Small intestine (tissue), 7 donors: ENCODE results near the gene DNPH1. TPM values are rescaled to one million over a fixed set of nuclear protein-coding genes. Genes with fewer than 3 reads are reported as not detected.

ENCODE experiments used
- DNase-seq, 2 donors: peaks; one replicate each; pipeline versions ENCODE4 v3.0.0 to v3.0.0-alpha.2; 2013
- FAIRE-seq: peaks from 2 replicates; lab custom pipeline; 2012; peaks lifted over from hg19 to GRCh38; lab: Jason Lieb, UNC
- H3K27ac ChIP-seq, 3 donors: one replicate each; pipeline ENCODE4 v1.5.1; 2013; ENCODE audit warnings: low read length in 2 of 3, mild to moderate bottlenecking in 2 of 3, control low read depth in 1 of 3, inconsistent platforms in 1 of 3, low read depth in 1 of 3, moderate library complexity in 1 of 3
- H3K27me3 ChIP-seq, 3 donors: one replicate each; pipeline ENCODE4 v1.6.1; 2013; ENCODE audit warnings: low read length in 3 of 3, inconsistent platforms in 1 of 3; ENCODE audit not compliant: control insufficient read depth in 3 of 3, insufficient read depth in 3 of 3
- H3K36me3 ChIP-seq, 3 donors: one replicate each; pipeline ENCODE4 v1.6.1; 2013; ENCODE audit warnings: low read length in 3 of 3, inconsistent platforms in 1 of 3, low read depth in 1 of 3, mild to moderate bottlenecking in 1 of 3, moderate library complexity in 1 of 3; ENCODE audit not compliant: control insufficient read depth in 3 of 3, insufficient read depth in 2 of 3
- H3K4me1 ChIP-seq, 3 donors: one replicate each; pipeline ENCODE4 v1.6.1; 2013; ENCODE audit warnings: low read length in 2 of 3, inconsistent platforms in 1 of 3, low read depth in 1 of 3, mild to moderate bottlenecking in 1 of 3, moderate library complexity in 1 of 3; ENCODE audit not compliant: control insufficient read depth in 3 of 3, insufficient read depth in 2 of 3
- H3K4me3 ChIP-seq, 3 donors: one replicate each; pipeline ENCODE4 v1.5.1; 2013; ENCODE audit warnings: low read length in 3 of 3, control low read depth in 1 of 3, inconsistent platforms in 1 of 3, low read depth in 1 of 3, mild to moderate bottlenecking in 1 of 3, moderate library complexity in 1 of 3
- H3K9me3 ChIP-seq, 2 donors: one replicate each; pipeline ENCODE4 v1.6.1; 2013; ENCODE audit warnings: low read depth in 1 of 2, low read length in 1 of 2; ENCODE audit not compliant: control insufficient read depth in 2 of 2, insufficient read depth in 1 of 2
- WGBS, 3 donors: extraction: QIAGEN DNeasy Blood & Tissue Kit; methylation state at CpG; one replicate each; pipeline ENCODE4 v1.1.7; 2013; 5-methylcytosine and 5-hydroxymethylcytosine counted together
- polyA plus RNA-seq, 4 donors: library from polyadenylated mRNA; stranded (reverse) in 3 of 4; unstranded in 1 of 4; fragments of 200-250 nt in 3 of 4; fragments of 120-200 nt in 1 of 4; gene quantifications; one replicate each; pipeline versions ENCODE4 v1.2.1 to v1.2.3, GENCODE V29; 2013
- donor health status: healthy with polysubstance abuse.
- donor health status: control.
- donor health status: control.
- donor health status: Bipolar disorder and iron deficiency.
- donor health status: healthy.

DNPH1 gene
- polyA plus RNA-seq, 4 donors: 192 to 370 (median 327) TPM

- Histone ChIP-seq H3K27ac (peak overlapping the region; percentile 85 to 99 (median 97)), H3K4me1 (peaks cover 15 to 89% (median 26%) of the 10 kb centered on the region in 3 donors), H3K4me3 (peak overlapping the region in 2 of 3 donors; percentile 34 to 59), H3K36me3 (peaks cover 0 to 4% (median 0%) of the 10 kb centered on the region in 3 donors), H3K27me3 (no peaks in the 10 kb centered on the region), H3K9me3 (no peaks in the 10 kb centered on the region)
- no peak for FAIRE-seq
- 6 to 9% (median 9%) methylated on average over 52 to 64 of the region's 64 CpGs for WGBS, 3 donors
- DNase-seq: peak in 1 of 2 donors; percentile 65
These were observed 46.7 kb upstream of the DNPH1 start for GRCh38 chr6:43275801-43276576.

DNA sequence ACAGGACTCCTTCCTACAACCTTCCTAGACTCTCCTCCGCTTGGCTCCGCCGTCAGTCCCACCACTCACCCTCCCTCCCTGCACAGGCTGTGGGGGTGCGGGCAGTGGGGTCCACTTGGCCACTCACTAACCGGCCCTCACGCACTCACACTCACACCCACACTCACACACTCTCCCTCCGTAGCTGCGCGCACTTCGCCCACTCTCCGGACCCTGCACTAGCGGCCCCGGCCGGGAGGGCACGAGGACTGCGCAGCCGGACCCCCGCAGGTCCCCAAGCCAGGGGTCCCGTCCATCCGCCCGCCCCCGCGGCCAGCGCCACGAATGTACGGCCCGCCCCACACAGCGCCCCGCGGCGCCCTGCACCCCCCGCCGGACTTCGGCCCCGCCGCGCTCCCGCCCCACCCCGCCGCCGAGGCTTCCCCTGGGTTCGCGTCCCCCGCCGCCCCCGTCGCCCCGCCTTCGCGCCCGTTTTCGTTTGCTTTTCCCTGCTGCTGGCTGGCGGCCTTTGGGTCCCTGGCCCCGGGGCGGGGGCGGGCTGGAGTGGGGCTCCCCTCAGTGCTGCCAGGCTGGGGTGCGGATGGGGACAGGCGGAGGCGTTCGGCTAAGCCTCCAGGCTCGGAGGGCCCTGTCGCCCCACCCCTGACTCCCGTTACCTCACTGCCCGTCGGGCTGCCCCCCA lies 45.8 kb upstream of the DNPH1 start:
- peak; percentile 85 to 95 for DNase-seq
- Histone ChIP-seq H3K27me3 (no peaks in the 10 kb centered on the region), H3K9me3 (no peaks in the 10 kb centered on the region), H3K4me3 (peak overlapping the region in 2 of 3 donors; percentile 59 to 64), H3K36me3 (peaks cover 0 to 4% (median 0%) of the 10 kb centered on the region in 3 donors), H3K4me1 (peaks cover 17 to 94% (median 27%) of the 10 kb centered on the region in 3 donors), H3K27ac (peak overlapping the region; percentile 94 to 99 (median 97))
- 3 to 8% (median 3%) methylated on average over 28 to 65 of the region's 65 CpGs for WGBS, 3 donors
- no peak for FAIRE-seq

DNA sequence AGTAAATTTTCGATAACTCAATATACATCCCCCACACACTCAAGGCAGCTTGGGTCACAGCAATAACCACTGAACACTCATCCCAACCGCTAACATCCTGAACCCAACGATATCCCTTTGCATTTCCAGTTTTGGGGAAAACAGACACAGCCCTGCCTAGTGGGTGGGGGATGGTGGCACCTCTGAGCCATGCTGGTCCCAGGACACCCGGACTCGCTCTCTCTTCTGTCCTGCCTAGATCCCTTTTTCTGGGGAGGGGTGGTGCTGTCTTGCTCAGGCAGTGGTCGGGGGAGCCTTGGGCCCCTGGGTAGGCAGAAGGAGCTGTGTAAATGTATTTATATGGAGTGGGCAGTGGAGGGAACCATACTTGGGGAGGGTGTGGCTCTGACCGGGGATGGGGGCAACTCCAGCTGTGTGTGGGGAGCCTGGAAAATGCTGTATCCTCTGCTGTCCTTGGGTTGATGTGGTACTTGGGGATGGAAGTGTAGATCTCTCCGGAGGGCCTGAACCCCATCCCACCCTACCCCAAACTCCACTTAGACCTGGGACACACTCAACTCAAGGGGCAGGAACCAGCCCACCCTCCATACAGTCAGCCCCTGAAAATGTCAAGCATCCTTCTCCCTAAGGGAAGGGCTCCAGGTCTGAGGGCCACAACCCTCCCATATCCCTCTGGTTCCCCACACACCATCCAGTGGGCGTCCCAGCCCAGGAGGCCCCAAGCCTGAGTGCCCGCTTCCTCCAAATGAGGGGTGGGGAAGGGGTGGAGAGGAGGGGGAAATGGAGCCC lies 45.0 kb upstream of the DNPH1 start:
- 56 to 69% (median 68%) methylated on average over 10 of the region's 10 CpGs for WGBS, 3 donors
- FAIRE-seq: no peak

GRCh38 chr6:43273707-43274106 lies 44.4 kb upstream of the DNPH1 start:
- no peak overlapping the region for H3K4me3 ChIP-seq
- peak overlapping the region in 2 of 3 donors; percentile 9 to 94 for H3K27ac ChIP-seq
- FAIRE-seq (no peak), DNase-seq (no peak)
- WGBS, 3 donors: 44 to 49% (median 45%) methylated on average over 2 of the region's 2 CpGs
- peaks cover 0 to 4% (median 0%) of the 10 kb centered on the region in 3 donors for H3K36me3 ChIP-seq
- H3K9me3 ChIP-seq: no peaks in the 10 kb centered on the region
- H3K4me1 ChIP-seq: peaks cover 13 to 94% (median 21%) of the 10 kb centered on the region in 3 donors
- H3K27me3 ChIP-seq: no peaks in the 10 kb centered on the region

More for the DNA sequence above, 45.0 kb upstream of the DNPH1 start:
- Histone ChIP-seq H3K27ac (peak overlapping the region; percentile 87 to 94 (median 90)), H3K4me1 (peaks cover 17 to 94% (median 25%) of the 10 kb centered on the region in 3 donors), H3K4me3 (peak overlapping the region in 2 of 3 donors; percentile 59 to 64), H3K27me3 (no peaks in the 10 kb centered on the region), H3K9me3 (no peaks in the 10 kb centered on the region), H3K36me3 (peaks cover 0 to 4% (median 0%) of the 10 kb centered on the region in 3 donors)
- DNase-seq: no peak

DNA sequence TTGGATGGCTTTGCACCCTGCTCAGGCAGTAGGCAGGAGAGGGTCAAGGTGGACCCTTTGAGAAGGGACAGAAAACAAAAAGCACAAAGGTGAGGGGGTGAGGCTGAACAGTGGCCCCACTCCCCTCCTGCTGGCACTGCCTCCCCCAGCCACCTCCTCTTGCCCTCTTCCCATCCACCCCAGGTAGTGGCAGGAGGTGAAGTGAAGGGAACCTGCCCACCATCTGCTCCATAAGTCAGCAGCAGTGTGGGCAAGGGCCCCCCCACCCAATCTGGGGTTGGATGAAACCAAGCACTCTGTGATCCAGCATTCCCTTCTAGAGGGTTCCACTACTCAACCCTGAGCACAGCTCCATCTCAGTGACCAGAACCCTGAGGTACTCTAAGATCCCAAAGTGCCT lies 42.7 kb upstream of the DNPH1 start:
- no peaks in the 10 kb centered on the region for H3K27me3 ChIP-seq
- peaks cover 0 to 2% (median 0%) of the 10 kb centered on the region in 3 donors for H3K36me3 ChIP-seq
- H3K4me1 ChIP-seq: peaks cover 16 to 94% (median 23%) of the 10 kb centered on the region in 3 donors
- FAIRE-seq: no peak
- no peak for DNase-seq
- H3K9me3 ChIP-seq: no peaks in the 10 kb centered on the region
- peak overlapping the region in 2 of 3 donors; percentile 88 to 96 for H3K27ac ChIP-seq
- H3K4me3 ChIP-seq: no peak overlapping the region

DNA sequence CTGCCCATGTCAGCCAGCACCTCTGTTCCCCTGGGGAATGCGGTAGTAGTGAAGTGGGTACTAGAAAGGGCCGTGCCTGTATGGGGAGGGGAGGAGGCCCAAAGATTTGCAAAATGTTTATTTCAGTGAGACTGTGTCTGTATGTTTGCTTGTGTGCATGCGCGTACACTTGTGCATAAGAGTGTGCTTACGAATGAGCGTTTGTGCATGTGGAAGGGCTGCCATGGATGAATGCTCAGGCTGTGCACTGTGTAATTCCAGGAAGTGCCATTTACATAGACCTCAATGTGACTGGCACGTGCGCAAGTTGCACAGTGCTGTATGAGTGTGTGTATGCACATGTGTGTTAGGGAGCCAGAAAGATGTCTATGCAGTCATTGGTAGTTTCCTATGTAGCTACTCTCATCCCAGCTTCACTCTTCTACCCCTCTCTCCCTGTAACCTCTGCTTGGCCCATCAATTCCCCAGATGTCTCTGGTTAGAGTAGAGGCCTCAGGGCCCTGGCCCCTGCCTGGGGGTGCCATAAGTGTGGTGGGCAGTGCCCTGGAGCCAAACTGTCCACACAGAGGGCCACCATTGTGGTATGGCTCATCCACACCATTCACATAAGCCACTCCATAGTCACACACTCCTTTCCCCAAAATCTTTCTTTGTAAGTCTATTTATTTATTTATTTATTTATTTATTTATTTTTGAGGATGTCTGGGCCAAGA lies 42.0 kb upstream of the DNPH1 start:
- no peaks in the 10 kb centered on the region for H3K27me3 ChIP-seq
- H3K9me3 ChIP-seq: no peaks in the 10 kb centered on the region
- peak overlapping the region; percentile 89 to 98 (median 96) for H3K27ac ChIP-seq
- H3K36me3 ChIP-seq: no peaks in the 10 kb centered on the region
- FAIRE-seq: no peak
- peaks cover 16 to 90% (median 22%) of the 10 kb centered on the region in 3 donors for H3K4me1 ChIP-seq
- no peak for DNase-seq
- H3K4me3 ChIP-seq: no peak overlapping the region
- 76 to 80% (median 78%) methylated on average over 8 of the region's 8 CpGs for WGBS, 3 donors

DNA sequence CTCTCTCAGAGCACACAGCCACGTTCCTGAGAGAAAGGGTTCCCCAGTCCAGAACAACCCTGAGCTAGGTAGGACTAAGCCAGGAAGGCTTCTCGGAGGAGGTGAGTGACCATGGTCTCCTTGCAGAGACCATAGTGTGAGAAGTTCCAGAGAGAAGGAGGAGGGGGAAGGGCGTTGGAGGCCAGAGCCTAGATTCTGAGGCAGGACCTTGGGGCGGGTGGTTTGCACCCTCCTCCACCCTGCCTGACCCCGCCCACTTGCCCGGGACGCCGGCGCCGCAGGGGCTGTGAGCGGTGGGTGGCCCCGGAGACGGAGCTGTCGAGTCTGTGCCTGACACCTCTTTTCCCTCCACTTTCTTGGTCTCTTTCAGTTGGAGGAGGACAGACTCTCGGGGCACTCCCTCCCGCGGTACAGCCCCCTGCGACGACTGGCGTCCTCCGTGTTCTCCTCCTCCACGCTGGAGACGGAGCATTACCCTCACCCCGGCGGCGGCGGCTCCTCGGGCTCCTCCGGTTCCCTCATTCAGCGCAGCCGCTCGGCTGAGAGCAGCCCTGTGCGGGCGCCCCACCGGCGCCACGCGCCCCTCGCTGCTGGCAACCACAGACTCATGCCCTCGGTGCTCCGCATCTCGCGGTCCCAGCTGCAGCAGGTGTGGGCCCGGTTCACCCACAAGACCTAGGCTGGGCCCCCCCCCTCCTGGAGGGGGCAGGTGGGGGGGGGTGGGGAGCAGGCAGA lies 40.2 kb upstream of the DNPH1 start:
- WGBS, 3 donors: 1 to 5% (median 5%) methylated on average over 32 to 44 of the region's 44 CpGs
- no peaks in the 10 kb centered on the region for H3K9me3 ChIP-seq
- peak overlapping the region in 2 of 3 donors; percentile 33 to 57 for H3K4me3 ChIP-seq
- DNase-seq: peak; percentile 79 to 85
- H3K27me3 ChIP-seq: no peaks in the 10 kb centered on the region
- H3K4me1 ChIP-seq: peaks cover 11 to 94% (median 16%) of the 10 kb centered on the region in 3 donors
- peak overlapping the region; percentile 89 to 98 (median 96) for H3K27ac ChIP-seq
- H3K36me3 ChIP-seq: peaks cover 0 to 5% (median 0%) of the 10 kb centered on the region in 3 donors
- no peak for FAIRE-seq
